ENCODE results near the gene PATL2.

PATL2 gene

DNA sequence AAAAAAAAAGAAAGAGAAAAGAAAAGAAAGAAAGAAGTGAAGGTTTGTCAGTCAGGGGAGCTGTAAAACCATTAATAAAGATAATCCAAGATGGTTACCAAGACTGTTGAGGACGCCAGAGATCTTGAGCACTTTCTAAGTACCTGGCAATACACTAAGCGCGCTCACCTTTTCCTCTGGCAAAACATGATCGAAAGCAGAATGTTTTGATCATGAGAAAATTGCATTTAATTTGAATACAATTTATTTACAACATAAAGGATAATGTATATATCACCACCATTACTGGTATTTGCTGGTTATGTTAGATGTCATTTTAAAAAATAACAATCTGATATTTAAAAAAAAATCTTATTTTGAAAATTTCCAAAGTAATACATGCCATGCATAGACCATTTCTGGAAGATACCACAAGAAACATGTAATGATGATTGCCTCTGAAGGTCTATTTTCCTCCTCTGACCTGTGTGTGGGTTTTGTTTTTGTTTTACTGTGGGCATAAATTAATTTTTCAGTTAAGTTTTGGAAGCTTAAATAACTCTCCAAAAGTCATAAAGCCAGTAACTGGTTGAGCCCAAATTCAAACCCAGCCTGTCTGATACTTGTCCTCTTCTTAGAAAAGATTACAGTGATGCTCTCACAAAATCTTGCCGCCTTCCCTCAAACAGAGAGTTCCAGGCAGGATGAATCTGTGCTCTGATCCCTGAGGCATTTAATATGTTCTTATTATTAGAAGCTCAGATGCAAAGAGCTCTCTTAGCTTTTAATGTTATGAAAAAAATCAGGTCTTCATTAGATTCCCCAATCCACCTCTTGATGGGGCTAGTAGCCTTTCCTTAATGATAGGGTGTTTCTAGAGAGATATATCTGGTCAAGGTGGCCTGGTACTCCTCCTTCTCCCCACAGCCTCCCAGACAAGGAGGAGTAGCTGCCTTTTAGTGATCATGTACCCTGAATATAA lies 2.2 kb upstream of the PATL2 start:
- TF ChIP-seq, protein P1, sequence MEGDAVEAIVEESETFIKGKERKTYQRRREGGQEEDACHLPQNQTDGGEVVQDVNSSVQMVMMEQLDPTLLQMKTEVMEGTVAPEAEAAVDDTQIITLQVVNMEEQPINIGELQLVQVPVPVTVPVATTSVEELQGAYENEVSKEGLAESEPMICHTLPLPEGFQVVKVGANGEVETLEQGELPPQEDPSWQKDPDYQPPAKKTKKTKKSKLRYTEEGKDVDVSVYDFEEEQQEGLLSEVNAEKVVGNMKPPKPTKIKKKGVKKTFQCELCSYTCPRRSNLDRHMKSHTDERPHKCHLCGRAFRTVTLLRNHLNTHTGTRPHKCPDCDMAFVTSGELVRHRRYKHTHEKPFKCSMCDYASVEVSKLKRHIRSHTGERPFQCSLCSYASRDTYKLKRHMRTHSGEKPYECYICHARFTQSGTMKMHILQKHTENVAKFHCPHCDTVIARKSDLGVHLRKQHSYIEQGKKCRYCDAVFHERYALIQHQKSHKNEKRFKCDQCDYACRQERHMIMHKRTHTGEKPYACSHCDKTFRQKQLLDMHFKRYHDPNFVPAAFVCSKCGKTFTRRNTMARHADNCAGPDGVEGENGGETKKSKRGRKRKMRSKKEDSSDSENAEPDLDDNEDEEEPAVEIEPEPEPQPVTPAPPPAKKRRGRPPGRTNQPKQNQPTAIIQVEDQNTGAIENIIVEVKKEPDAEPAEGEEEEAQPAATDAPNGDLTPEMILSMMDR (IDR thresholded peaks at IDR 0.05; ENCODE audit: borderline replicate concordance, control extremely low read depth, extremely low read depth, insufficient read depth, missing control alignments), result no peak
- in situ Hi-C loops (cut with MboI; ENCODE audit: low sequenced_read_pairs, unreplicated experiment), result loop anchor here (5.0 kb wide), 1 partner anchor 51 kb away; the partner anchor contains the start of gene SPG11
- DNase-seq (ENCODE audit: low spot score), result no peak

DNA sequence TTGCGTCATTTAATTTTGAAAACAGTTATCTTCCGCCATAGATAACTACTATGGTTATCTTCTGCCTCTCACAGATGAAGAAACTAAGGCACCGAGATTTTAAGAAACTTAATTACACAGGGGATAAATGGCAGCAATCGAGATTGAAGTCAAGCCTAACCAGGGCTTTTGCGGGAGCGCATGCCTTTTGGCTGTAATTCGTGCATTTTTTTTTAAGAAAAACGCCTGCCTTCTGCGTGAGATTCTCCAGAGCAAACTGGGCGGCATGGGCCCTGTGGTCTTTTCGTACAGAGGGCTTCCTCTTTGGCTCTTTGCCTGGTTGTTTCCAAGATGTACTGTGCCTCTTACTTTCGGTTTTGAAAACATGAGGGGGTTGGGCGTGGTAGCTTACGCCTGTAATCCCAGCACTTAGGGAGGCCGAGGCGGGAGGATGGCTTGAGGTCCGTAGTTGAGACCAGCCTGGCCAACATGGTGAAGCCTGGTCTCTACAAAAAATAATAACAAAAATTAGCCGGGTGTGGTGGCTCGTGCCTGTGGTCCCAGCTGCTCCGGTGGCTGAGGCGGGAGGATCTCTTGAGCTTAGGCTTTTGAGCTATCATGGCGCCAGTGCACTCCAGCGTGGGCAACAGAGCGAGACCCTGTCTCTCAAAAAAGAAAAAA lies 1.4 kb upstream of the PATL2 start:
- peak; percentile 35 for DNase-seq (ENCODE audit: low spot score)
- in situ Hi-C loops (cut with MboI; ENCODE audit: low sequenced_read_pairs, unreplicated experiment), result loop anchor here (5.0 kb wide), 1 partner anchor 50 kb away; the partner anchor contains the start of gene SPG11

DNA sequence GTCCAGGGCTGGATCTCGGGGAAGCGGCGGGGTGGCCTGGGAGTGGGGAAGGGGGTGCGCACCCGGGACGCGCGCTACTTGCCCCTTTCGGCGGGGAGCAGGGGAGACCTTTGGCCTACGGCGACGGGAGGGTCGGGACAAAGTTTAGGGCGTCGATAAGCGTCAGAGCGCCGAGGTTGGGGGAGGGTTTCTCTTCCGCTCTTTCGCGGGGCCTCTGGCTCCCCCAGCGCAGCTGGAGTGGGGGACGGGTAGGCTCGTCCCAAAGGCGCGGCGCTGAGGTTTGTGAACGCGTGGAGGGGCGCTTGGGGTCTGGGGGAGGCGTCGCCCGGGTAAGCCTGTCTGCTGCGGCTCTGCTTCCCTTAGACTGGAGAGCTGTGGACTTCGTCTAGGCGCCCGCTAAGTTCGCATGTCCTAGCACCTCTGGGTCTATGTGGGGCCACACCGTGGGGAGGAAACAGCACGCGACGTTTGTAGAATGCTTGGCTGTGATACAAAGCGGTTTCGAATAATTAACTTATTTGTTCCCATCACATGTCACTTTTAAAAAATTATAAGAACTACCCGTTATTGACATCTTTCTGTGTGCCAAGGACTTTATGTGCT lies 721 bp upstream of the PATL2 start:
- TF ChIP-seq, protein P1 (IDR thresholded peaks at IDR 0.05; ENCODE audit: borderline replicate concordance, control extremely low read depth, extremely low read depth, insufficient read depth, missing control alignments), result no peak
- in situ Hi-C loops (cut with MboI; ENCODE audit: low sequenced_read_pairs, unreplicated experiment), result loop anchor here (5.0 kb wide), 1 partner anchor 50 kb away; the partner anchor contains the start of gene SPG11
- DNase-seq (ENCODE audit: low spot score), result peak; percentile 45

More for the DNA sequence above, 1.4 kb upstream of the PATL2 start:
- TF ChIP-seq, protein P1 (IDR thresholded peaks at IDR 0.05; ENCODE audit: borderline replicate concordance, control extremely low read depth, extremely low read depth, insufficient read depth, missing control alignments), result no peak

DNA sequence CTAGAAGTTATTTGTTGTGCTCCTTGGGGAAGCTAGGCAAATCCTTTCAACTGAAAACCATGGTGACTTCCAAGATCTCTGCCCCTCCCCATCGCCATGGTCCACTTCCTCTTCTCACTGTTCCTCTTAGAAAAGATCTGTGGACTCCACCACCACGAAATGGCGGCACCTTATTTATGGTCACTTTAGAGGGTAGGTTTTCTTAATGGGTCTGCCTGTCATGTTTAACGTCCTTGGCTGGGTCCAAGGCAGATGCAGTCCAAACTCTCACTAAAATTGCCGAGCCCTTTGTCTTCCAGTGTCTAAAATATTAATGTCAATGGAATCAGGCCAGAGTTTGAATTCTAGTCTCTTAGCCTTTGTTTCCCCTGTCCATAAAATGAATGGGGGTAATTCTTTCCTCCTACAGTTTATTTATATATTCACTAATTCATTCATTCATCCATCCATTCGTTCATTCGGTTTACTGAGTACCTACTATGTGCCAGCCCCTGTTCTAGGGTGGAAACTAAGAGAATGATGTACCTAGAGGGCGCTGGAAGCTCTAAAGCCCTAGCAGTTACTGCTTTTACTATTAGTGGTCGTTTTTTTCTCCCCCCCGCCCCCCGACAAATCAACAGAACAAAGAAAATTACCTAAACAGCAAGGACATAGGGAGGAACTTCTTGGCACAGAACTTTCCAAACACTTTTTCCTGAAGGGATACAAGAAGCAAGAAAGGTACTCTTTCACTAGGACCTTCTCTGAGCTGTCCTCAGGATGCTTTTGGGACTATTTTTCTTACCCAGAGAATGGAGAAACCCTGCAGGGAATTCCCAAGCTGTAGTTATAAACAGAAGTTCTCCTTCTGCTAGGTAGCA lies 657 bp downstream of the PATL2 start:
- no peak for DNase-seq (ENCODE audit: low spot score)
- TF ChIP-seq, protein P1 (IDR thresholded peaks at IDR 0.05; ENCODE audit: borderline replicate concordance, control extremely low read depth, extremely low read depth, insufficient read depth, missing control alignments), result peak; percentile 57
- in situ Hi-C loops (cut with MboI; ENCODE audit: low sequenced_read_pairs, unreplicated experiment), result loop anchor here (5.0 kb wide), 1 partner anchor 48 kb away; the partner anchor contains the start of gene SPG11

DNA sequence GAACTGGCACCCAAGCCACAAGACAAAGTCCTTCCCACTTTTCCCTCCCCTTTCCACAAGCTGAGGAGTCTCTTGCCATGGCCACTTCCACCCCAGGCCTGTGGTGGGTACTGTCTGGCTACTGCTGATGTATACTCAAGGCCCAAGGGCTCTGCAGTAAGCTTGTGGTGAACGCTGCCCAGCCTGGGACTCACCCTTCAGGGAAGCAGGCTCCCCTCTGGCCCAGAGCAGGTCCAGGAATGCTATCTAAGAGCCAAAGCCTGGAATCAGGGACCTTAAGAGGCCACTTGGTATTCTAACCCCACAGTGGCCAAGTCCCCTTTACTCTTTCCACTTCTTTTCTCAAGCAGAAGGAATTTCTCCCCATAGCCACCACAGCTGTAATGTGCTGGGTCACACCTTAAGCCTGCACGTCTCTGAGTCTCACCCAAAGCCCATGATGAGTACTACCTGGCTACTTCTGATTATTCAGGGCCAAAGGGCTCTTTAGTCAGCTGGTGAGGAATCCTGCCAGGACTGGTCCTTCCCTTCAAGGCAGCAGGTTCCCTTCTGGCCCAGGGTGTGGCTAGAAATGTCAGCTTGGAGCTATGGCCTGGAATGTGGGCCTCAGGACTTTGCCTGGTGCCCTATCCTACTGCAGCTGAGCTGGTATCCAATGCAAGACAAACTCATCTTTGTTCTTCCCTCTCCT lies 4.0 kb downstream of the PATL2 start:
- TF ChIP-seq, protein P1 (IDR thresholded peaks at IDR 0.05; ENCODE audit: borderline replicate concordance, control extremely low read depth, extremely low read depth, insufficient read depth, missing control alignments), result no peak
- in situ Hi-C loops (cut with MboI; ENCODE audit: low sequenced_read_pairs, unreplicated experiment), result no loop called here
- DNase-seq (ENCODE audit: low spot score), result no peak
